ENCODE measurements around the gene ANKLE2.
A peak's percentile ranks its signal among the peaks of the same experiment; 100 is the strongest.

ANKLE2 gene

GRCh38 chr12:132746613-132747012 is 15.0 kb downstream of the ANKLE2 start:
- TF ChIP-seq, protein P1, sequence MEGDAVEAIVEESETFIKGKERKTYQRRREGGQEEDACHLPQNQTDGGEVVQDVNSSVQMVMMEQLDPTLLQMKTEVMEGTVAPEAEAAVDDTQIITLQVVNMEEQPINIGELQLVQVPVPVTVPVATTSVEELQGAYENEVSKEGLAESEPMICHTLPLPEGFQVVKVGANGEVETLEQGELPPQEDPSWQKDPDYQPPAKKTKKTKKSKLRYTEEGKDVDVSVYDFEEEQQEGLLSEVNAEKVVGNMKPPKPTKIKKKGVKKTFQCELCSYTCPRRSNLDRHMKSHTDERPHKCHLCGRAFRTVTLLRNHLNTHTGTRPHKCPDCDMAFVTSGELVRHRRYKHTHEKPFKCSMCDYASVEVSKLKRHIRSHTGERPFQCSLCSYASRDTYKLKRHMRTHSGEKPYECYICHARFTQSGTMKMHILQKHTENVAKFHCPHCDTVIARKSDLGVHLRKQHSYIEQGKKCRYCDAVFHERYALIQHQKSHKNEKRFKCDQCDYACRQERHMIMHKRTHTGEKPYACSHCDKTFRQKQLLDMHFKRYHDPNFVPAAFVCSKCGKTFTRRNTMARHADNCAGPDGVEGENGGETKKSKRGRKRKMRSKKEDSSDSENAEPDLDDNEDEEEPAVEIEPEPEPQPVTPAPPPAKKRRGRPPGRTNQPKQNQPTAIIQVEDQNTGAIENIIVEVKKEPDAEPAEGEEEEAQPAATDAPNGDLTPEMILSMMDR (conservative IDR thresholded peaks at IDR 0.05; ENCODE audit: low read depth, low read length): no peak
- DNase-seq (ENCODE audit: low read depth): peak; percentile 24
- H3K4me3 ChIP-seq (ENCODE audit: low read depth, low read length): no peak overlapping the region

GRCh38 chr12:132743831-132744230 is 17.8 kb downstream of the ANKLE2 start:
- no peak overlapping the region for H3K4me3 ChIP-seq (ENCODE audit: low read depth, low read length)
- DNase-seq (ENCODE audit: low read depth): no peak
- TF ChIP-seq, protein P1 (conservative IDR thresholded peaks at IDR 0.05; ENCODE audit: low read depth, low read length): no peak

GRCh38 chr12:132741620-132742019 is 20.0 kb downstream of the ANKLE2 start:
- DNase-seq (ENCODE audit: low read depth): no peak
- H3K4me3 ChIP-seq (ENCODE audit: low read depth, low read length): no peak overlapping the region
- TF ChIP-seq, protein P1 (conservative IDR thresholded peaks at IDR 0.05; ENCODE audit: low read depth, low read length): no peak

DNA sequence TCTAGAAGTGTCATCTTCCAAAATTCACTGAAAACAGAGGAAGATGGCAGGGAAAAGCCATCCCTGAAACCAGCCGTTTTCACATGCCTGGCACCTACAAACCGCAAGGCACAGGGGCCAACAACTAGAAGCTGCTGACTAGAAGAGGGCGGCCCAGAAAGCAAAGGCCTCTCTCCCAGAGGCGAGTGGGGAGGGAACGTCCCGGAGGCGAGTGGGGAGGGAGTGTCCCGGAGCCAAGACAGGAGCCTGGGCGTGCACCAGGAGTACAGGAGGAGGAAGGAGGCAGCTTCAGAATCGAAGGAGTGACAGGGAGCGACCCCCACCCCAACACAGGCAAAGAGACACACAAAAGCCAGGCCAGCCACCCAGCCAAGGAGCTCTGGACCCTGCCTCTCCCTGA is 21.0 kb downstream of the ANKLE2 start:
- TF ChIP-seq, protein P1 (conservative IDR thresholded peaks at IDR 0.05; ENCODE audit: low read depth, low read length): no peak
- no peak for DNase-seq (ENCODE audit: low read depth)
- no peak overlapping the region for H3K4me3 ChIP-seq (ENCODE audit: low read depth, low read length)

DNA sequence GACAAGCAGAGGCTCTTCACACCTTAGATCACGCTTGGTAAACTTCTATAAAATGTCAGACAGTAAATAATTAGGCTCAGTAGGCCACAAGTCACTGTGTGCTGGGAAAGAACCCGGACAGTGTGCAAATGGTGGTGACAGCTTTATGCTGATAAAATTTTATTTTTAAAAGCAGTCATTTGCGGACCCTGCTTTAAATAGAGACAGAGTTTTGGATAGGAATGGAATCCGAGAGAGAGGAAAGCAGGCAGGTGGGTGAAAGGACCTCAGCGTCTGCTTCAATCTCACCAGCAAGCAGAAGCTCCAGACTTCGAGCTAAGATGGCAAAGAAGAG is 21.4 kb downstream of the ANKLE2 start:
- no peak for DNase-seq (ENCODE audit: low read depth)
- H3K4me3 ChIP-seq (ENCODE audit: low read depth, low read length): no peak overlapping the region
- TF ChIP-seq, protein P1 (conservative IDR thresholded peaks at IDR 0.05; ENCODE audit: low read depth, low read length): no peak

- no peak overlapping the region for H3K4me3 ChIP-seq (ENCODE audit: low read depth, low read length)
- no peak for DNase-seq (ENCODE audit: low read depth)
- TF ChIP-seq, protein P1 (conservative IDR thresholded peaks at IDR 0.05; ENCODE audit: low read depth, low read length): no peak
Measured at GRCh38 chr12:132739600-132740312, 21.9 kb downstream of the ANKLE2 start.

DNA sequence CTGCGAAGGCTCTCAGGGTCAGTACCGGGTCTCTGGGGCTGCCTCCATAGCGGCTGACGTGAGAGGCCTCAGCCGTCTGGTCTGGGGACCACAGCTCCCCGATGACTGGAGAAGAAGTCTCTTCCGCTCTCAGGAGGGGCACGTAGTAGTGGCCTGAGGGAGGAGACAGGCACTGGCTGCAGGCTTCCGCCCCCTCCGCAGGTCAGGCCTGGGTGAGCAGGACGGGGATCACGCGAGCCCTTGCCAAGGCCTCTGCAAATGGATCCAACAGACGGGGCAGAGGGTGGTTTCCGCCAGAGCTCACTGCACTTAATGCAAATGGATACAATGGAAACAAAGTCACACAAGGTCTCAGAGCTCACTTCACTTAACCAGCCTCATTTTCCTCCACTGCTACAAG is 24.7 kb downstream of the ANKLE2 start:
- H3K4me3 ChIP-seq (ENCODE audit: low read depth, low read length): no peak overlapping the region

More for the DNA sequence above, 24.7 kb downstream of the ANKLE2 start:
- TF ChIP-seq, protein P1 (conservative IDR thresholded peaks at IDR 0.05; ENCODE audit: low read depth, low read length): no peak
- DNase-seq (ENCODE audit: low read depth): no peak
